NCI-H460 (cell line): ENCODE results near the gene HTR1D. TPM values are rescaled to one million over a fixed set of nuclear protein-coding genes. Genes with fewer than 3 reads are reported as not detected.
A peak's percentile ranks its signal among the peaks of the same experiment; 100 is the strongest.

Source experiments
- DNase-seq: peaks from one replicate; pipeline ENCODE4 v3.0.0-alpha.2; 2016; ENCODE audit warnings: low read depth; ENCODE audit errors: extremely low read depth
- total RNA-seq: library from RNA; depleted of rRNA; stranded (reverse); fragments of >200 nt; shearing (Covaris generic); gene quantifications from 2 replicates; pipeline ENCODE4 v1.2.3, GENCODE V29; 2014

The HTR1D gene
- total RNA-seq, 1 experiment from 2014 or later = 3.7 TPM

DNA sequence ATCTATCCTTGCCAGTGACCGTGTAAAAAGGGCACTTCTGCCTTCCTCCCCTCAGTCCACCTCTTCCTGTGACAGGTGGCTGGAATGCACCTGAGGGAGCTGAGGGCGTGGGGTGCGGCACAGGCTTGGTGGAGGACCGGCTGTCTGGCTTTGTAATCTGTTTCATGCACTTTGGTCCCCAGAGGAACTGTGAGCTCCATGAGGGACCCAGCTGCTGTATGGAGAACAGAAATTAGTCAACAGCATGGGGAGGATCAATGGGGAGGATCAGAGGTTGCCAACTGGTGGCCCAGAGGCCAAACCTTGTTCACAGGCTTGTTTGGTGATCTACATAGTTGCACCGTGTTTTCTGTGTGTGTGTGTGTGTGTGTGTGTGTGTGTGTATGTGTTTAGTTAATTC lies 29.7 kb downstream of the HTR1D start:
- DNase-seq = no peak

DNA sequence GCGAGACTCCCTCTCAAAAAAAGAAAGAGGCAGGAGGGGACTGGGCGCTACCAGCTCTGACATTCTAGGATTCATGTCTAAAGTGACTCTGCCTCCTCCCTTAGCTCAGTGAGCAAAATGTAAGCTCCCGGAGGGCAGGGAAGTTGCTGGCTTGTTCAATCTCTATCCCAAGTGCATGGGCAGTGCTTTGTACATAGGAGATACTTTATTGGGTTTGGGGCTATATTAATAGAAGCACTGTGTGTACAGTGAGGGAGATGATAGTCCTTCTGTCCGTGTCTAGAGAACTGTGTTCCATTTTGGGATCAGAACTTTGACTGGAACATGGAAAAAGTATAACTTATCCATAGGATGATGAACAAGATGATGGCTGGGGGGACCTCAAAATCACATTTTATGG lies 31.9 kb downstream of the HTR1D start:
- no peak for DNase-seq

DNA sequence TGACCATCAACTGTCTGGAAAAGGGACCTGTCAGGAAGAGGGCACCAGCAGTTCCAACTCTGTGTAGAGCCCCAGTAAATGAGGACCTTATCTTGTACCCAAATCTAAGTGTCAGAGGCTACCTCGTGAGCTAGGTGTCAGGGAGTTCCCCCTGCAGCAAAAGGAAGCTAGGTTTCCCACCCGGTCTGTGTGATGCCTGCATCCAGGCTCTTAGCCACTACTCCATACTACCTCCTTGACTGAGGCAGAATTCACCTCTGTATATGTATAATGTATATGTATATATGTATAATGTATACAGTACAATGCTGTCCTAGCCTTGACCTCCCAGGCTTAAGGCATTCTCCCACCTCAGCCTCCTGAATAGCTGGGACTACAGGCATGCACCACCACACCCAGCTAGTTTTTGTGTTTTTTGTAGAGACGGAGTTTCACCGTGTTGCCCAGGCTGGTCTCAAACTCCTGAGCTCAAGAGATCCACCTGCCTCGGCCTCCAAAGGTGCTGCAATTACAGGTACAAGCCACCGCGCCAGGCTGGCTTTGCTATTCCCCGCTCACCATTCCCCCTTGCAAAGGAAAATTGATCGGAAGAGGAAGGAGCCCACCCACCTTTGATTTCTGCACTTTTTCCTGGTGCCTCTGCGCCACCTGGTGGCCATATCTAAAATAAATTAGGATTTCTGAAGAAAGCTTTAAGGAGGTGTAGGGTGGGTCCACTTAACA lies 32.9 kb downstream of the HTR1D start:
- no peak for DNase-seq

DNA sequence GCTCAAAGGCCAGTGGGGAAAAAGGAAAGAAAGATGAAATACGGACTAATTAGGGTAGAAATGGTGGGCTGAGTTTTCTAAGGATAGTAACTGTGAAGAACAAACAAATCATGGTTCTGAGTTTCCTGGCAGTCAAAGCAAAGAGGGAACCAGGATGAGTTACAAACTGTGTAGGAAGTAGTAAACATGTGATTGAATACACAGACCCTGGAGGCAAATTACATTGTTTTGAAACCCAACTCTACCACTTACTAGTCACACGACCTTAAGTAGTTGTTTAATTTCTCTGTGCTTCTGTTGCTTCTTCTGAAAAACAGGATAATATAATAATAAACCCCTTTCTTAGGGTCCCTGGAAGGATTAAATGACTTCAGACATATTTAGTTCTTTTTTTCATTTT lies 37.4 kb downstream of the HTR1D start:
- DNase-seq = no peak

DNA sequence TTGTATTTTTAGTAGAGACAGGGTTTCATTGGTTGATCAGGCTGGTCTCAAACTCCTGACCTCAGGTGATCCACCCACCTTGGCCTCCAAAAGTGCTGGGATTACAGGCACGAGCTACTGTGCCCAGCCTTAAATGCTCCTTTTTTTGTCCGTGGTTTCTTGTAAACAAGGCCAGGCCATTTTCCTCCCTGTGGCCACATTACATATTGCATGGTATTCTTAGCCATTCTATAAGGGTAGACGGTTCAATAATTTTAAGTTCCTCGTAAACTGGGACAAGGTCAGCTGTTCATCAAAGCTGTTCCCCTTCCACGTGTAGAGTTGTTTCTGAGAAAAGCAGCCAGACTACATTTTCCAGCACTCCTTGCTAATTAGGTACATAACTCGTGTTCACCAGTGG lies 38.4 kb downstream of the HTR1D start:
- no peak for DNase-seq

DNA sequence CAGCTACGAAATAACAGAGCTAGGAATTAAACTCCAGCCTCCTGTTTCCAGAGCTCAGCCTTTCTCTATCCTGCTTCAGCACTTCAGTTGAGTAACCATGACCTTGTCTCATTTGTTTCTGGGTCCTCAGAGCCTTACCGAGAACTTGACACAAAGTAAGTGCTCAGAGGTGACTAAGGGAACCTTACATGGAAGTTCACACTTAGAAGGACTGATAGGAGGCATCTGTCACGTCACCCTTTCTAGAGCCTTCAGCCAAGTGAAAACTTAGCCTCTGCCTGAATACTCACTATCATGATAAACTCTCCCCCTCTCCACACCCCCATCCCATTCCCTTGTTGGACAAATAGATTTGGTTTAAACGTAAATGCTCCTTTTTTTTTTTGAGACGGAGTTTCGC lies 38.9 kb downstream of the HTR1D start:
- DNase-seq = no peak

DNA sequence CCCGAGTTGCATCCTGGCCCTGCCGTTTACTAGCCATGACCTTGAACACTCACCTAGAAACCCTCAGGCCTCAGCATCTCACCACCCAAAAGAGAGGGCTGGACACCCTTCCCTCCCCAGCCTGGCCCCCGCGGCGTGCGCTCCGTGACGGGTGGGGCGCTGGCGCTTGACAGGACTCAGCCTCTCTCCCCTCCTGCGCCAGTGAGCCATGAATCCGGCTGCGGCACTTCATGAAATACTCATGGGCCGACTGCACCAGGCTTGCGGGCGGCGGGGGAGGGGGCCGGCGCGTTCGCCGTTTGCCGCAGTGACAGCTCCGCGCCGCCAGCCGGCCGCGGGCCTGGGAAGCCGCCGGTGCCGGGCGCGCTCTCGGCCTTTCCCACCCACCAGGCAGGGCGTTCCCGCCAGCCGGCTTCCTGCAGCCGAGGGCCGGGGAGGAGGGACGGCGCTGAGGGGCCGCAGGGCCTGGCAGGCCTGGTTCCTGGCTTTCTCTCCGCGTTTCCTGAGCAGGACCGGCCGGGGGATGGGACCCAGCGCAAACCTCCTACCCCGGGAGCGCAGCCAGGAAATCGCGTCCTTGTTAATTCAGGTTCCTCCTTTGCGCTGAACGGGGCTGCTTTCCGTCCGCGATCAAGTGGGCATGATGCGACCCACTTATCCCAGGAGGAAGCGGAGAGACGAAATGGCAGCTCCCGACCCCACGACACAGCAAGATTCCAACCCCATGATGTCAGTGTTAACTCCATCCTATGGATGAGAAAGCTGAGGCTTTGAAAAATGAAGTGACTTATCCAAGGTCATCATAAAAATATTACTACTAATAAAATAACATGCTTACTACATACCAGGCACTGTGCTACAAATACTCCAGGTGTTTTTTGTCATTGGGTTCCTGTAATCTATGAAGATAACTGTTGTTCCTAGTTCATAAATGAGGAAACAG lies 39.6 kb downstream of the HTR1D start:
- no peak for DNase-seq

DNA sequence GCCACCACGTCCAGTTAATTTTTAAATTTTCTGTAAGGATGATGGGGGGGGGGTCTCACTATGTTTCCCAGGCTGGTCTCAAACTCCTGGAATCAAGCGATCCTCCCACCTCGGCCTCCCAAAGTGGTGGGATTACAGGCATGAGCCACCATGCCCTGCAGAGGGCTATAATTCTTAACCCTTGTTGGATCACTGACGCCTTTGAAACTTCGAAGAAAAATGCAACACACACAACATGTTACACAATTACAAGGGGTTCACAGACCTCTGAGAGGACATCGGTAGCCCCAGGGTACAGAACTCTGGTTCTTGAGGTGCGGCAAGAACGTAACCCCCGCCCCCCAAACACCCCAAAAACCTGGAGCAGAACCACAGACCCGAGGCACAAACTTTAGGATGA lies 40.3 kb downstream of the HTR1D start:
- no peak for DNase-seq

DNA sequence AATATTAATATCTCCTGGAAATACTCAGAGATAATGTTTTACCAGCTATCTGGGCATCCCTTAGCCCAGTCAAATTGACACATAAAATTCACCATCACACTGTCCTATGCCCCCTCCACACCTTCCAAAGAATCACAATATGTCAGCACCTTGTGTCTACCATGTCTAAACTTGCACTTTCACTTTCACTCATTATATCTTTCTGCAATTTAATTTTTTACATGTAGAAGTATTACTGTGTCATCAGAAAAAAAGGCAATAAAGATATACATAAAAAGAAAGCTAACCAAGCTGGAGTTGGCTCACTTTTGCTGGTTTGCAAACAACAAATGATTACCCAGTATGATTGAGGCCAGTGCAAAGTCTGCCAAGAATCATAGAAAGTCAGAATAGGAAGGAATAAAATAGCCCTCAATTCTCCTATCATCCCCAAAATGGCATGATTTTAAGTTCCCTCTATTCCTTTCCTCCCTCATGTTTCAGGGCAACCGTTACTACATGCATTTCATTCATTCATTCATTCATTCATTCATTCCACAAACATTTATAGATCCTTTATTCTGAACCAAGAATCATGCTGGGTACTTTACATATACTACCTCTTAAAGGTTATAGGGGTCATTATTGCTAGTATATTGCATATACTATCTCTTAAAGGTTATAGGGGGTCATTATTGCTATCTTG lies 42.7 kb downstream of the HTR1D start:
- DNase-seq = no peak

DNA sequence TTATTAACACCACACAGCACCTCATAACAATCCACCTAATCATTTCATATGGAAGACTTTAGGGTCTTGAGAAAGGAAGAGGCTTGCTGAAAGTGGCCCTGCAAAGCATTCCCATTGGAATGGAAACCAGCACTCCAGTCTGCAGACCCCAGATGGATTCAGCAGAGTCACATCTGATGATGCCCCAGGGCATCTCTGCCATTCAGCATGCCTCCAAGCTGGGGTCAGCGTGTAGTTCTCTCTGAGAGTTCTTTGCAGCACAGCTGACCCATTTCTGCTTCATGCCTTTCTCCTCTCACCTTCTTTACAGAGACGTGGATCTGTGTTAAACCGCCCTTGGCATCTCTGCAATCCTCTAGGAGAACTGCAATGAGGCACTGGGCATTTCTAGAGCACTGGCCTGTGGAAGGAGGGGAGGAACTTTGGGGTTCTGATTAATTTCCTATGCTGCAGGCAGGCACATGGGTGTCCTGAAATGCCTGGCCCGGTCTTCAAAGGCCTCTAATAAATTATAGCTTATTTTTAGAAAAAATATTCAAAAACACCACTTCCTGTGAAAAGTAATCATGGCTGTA lies 46.0 kb downstream of the HTR1D start:
- no peak for DNase-seq

DNA sequence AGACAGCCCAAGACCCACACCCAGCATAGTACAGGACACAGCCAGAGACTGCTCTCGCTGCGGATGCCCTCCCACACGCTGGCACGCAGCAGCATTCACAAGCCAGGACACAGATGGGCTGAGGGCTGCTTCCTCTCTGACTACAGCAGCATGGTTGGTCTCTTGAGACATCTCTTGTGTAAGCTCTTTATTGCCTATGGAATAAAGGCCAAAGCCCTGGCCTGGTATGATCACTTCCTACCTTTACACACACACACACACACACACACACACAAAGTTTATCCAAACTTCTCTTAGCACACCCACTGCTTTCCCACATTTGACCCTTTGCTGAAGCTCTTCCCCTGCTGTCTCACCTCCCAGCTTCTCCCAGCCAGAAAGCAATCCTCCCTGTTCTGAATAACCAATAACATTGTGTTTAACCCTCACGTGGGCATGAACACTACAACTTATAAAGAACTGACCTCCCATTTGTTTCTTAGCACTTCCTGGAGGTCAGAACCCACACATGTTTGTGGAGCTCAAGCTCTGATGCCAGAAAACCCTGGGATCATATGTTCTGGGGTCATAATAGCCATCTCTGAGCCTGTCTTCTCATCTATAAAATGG lies 47.5 kb downstream of the HTR1D start:
- no peak for DNase-seq

DNA sequence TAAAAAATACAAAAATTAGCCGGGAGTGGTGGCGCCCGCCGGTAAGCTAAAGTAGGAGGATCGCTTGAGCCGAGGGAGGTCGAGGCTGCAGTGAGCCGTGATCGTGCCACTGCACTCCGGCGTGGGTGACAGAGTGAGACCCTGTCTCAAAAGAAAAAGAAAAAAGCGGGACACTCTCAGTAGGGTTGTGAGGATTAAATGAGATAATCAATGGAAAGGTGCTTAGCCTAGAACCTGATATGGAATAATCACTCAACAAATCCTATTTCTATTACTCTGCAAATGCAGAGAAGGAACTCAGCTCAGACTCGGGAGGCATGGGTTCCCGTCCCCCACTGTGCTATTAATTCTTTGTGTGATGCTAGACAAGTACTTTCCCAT lies 48.1 kb downstream of the HTR1D start:
- no peak for DNase-seq

DNA sequence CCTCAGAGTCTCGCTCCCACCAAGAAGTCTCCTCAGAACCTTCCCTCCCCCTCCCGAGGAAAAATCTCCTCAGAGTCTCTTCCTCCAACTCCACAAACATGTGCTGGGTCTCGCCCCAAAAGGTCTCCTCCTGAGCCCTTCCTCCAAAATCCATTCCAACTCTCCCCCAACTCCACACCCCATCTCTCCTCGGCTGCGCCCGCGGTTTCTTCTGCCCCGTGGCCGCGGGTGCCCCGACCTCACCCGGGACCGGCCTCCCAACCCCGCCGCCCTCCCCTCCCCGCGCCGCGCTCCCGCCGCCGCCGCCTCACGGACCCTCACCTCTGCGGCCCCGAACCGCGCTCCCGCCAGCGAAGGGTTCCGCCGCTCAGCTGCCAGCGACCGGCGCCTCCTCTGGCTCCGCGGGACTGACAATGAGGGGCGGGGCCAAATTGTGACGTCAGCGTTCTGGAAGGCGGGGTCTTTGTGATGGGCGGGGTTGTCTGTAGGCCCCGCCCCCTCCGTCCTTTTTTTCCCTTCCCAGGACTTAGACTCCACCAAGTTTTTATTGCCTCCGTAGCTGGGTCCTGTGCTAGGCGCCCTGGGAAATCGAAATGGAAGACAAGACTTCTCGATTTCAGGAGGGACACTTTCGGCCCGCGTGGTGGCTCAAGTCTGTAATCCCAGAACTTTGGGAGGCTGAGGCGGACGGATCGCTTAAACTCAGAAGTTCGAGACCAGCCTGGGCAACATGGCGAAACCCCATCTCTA lies 48.7 kb downstream of the HTR1D start, which contains the start of gene LUZP1:
LUZP1 (minus strand) TSS at position 412 of the 750 bp plus-strand sequence.
- DNase-seq = peak; percentile 65

DNA sequence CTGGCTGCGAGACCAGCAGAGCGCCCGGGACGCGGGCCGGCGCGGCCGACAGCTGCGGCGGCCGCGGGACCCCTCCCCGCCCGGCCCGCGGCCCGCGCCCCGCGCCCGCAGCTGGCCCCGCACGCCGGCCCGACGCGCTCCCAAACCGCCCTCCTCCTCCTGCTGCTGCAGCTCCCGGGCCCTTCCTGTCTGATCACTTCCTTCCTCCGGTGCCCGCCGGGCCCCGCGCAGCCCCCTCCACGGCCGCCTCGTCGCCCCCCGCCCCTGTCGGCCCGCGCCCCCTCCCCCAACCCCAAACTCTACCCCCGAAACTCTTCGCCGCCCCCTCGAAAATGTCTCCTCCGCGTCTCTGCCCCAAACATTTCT lies 49.2 kb downstream of the HTR1D start:
- DNase-seq = no peak

DNA sequence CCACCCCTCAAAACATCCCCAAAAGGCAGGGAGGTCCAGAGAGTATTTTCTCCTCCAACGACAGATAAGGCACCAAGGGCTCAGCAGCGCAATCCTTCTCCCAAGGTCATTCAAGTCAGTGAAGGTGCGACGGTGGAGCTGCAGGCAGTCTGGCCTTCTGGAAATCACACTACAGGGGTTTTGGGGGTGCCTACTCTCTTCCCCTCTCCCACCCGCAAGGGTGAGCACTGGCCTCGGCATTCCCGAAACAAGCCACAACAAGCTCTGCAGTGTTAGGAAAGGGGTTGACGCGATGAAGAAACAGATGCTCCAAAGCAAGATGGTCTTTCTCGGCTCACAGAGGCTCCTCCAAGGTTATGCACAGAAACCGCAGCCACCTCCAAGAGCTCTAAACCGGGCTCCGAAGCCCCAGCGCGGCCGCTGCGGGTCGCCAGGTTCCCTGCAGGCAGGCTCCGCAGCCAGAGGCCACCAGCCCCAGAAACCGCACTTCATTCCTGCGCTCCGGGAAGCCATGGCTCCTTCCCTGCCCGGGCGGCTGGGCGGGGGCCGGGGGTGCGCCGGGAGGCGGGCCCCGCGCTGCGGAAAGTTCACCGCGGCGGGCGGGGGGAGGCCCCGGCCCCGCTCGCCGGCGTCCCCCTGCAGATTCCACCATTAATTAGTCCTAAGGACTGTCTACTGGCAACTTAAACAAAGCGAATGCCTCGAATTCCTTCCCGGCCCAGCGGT lies 49.8 kb downstream of the HTR1D start:
- no peak for DNase-seq

DNA sequence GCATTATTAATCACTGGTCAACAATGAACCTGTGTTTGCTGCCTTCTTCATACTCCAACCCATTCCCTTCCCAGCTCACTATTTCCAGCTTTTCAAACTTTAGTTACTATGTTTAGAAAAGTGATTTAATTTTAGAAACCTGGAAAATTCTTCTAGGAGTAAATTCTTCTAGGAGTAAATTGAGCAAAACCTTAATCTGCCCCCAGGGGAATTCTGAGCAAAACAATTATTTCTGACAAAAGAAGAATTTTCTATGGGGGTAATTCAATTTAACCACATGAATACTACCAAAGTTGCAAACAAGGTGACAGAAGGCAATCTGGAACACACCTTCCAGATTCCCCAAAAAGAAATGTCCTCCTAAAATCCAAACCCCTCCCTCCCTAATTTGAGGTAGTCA lies 50.4 kb downstream of the HTR1D start:
- DNase-seq = no peak

DNA sequence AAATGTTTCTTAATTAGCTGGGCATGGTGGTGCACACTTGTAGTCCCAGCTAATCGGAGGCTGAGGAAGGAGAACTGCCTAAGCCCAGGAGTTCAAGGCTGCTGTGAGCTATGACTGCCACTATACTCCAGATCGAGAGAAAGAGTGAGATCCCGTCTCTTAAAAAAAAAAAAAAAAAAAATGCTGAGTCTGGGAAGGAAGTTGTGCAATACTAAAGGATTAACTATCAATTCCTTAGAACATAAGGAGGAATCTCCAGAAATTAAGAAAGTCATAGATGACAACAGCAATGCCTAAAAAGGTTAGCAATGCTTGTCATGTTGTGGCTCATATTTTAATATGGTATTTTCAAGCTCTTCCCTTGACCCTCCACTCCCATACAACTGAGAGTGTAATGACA lies 53.9 kb downstream of the HTR1D start:
- no peak for DNase-seq

DNA sequence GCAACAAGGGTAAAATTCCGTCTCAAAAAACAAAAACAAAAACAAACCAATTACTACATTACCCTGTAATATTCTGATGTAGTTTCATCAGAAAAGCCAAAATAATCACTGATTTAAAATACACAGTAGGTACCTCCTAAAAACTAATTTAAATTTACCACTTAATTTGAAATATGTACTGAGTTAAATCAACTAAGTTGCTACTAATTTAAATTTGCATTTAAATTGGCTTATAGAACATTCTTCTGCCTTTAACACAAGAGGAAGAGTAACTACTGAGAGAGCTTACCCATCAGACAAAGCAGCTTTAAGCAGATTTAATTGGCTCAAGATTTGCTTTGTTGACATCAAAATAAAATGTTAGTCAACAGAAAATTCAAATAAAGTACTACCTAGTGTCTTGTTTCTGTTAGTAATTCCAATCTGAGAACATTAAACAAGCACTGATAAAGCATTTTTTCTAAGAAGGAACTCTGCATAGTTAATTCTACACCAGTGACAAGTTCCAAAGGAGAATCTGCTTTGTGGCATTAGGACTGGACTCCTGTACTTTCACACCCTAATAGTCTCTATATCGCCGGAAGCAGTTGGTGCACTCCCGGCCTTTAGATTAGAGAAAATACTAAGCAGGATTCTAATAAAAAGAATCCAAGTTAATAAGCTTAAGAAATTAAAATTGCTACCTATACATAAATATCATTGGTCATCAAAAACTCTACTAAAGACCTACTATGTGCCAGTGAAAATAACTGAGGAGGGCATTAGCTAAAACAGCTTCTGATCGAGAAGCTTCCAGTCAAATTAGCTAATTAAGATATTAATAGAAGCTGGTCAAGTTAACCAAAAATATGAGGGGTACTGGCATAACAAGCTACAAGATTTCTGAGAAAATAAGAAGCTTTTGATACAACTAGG lies 57.1 kb downstream of the HTR1D start:
- no peak for DNase-seq
